Right lobe of liver (tissue), 6 donors: ENCODE measurements around the gene ZNF791. TPM values are rescaled to one million over a fixed set of nuclear protein-coding genes. Genes with fewer than 3 reads are reported as not detected.

Experiments used
- ATAC-seq, 4 donors: fragments of 200-7000 bp; cut with Tn5 transposase; one replicate each; pipeline ENCODE4 v1.9.1; 2020; ENCODE audit warnings: mild to moderate bottlenecking in 4 of 4, moderate library complexity in 4 of 4
- DNase-seq, 3 donors: peaks; one replicate each; pipeline ENCODE4 v3.0.0-alpha.2; 2020
- H3K27ac ChIP-seq, 3 donors: fragments of 200-600 bp; one replicate each; pipeline ENCODE4 v1.8.0; 2022
- H3K27me3 ChIP-seq, 2 donors: fragments of 200-600 bp; one replicate each; pipeline ENCODE4 v1.8.0; 2022
- H3K36me3 ChIP-seq, 4 donors: fragments of 200-600 bp; sonication (generic) in 1 of 4; one replicate each; pipeline versions ENCODE4 v1.5.1 to v1.8.0; 2017 to 2022; ENCODE audit warnings: control low read depth in 1 of 4
- H3K4me1 ChIP-seq, 4 donors: fragments of 200-600 bp; sonication (generic) in 1 of 4; one replicate each; pipeline versions ENCODE4 v1.5.1 to v1.8.0; 2017 to 2022; ENCODE audit warnings: control low read depth in 1 of 4
- H3K4me3 ChIP-seq, 3 donors: fragments of 200-600 bp; one replicate each; pipeline ENCODE4 v1.8.0; 2022
- H3K9me3 ChIP-seq, 4 donors: fragments of 200-600 bp; sonication (generic) in 1 of 4; one replicate each; pipeline versions ENCODE4 v1.5.1 to v1.8.0; 2017 to 2022; ENCODE audit warnings: control low read depth in 1 of 4
- POLR2A ChIP-seq: fragments of 450-650 bp; IDR thresholded peaks from one replicate; pipeline ENCODE4 v1.6.1; 2017; ENCODE audit warnings: antibody characterized with exemption, mild to moderate bottlenecking
- WGBS: methylation state at CpG from one replicate; pipeline ENCODE4 v1.1.6; 2018; ENCODE audit warnings: low coverage, low lambda C conversion rate; ENCODE audit not compliant: insufficient coverage; ENCODE audit errors: missing lambda C conversion rate; 5-methylcytosine and 5-hydroxymethylcytosine counted together
- intact Hi-C, 2 donors: fragments of 100-400 bp; cut with DNase I; formaldehyde crosslinking; loops; one replicate each; pipeline versions ENCODE4 v1.11.2 to v1.14.1; 2022
- total RNA-seq, 6 experiments: library from RNA; depleted of rRNA in 2 of 6; stranded (reverse); fragments of >200 nt in 2 of 6; fragmentation: NEBNext Ultra II Directional in 3 of 6; extraction: Animal tissue kit (Norgen Biotek cat#: 25700) in 3 of 6; gene quantifications; one replicate each; pipeline versions ENCODE4 v1.1.0 to v1.2.4, GENCODE V29; 2016 to 2023
- TF ChIP-seq, protein P1 (sequence below), 4 donors: fragments of 200-600 bp in 3 of 4; fragments of 450-650 bp in 1 of 4; IDR thresholded peaks; one replicate each; pipeline versions ENCODE4 v1.5.1 to v1.8.0; 2016 to 2022; ENCODE audit warnings: antibody characterized with exemption in 4 of 4, mild to moderate bottlenecking in 2 of 4
- donor health status: DM: no; HTN: yes; CAD: no.
- donor health status: DM: no; HTN: no; CAD: no.
- donor health status: DM: no; HTN: no; CAD: no.
- donor health status: DM: no; HTN: yes; CAD: no.
- donor health status: DM: no; HTN: yes; CAD: no.

The ZNF791 gene
- total RNA-seq, 6 experiments from 2014 or later = 5.5 to 10.7 (median 7.8) TPM

DNA sequence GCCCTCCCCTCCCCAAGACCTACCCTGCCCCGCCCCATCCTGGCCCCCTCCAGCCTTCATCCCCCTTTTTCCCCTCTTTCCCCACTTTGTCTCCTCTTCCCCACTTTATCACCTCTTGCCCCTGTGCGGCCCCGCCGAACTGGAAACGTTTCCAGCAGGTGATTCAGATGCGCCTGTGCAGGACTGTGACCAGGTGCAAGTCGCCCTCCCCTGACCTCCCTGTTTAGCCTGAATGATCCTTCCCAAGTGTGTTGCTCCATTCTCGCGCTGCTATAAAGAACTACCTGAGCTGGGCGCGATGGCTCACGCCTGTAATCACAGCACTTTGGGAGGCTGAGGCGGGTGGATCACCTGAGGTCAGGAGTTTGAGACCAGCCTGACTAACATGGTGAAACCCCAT, 25.9 kb downstream of the ZNF791 start:
- no peaks in the 10 kb centered on the region for H3K27me3 ChIP-seq
- WGBS = 92% methylated on average over 13 of the region's 13 CpGs
- no peak for ATAC-seq
- H3K4me3 ChIP-seq = no peak overlapping the region
- peak in 1 of 3 donors; percentile 39 for DNase-seq
- no peaks in the 10 kb centered on the region for H3K36me3 ChIP-seq
- H3K27ac ChIP-seq = no peak overlapping the region
- TF ChIP-seq, protein P1, sequence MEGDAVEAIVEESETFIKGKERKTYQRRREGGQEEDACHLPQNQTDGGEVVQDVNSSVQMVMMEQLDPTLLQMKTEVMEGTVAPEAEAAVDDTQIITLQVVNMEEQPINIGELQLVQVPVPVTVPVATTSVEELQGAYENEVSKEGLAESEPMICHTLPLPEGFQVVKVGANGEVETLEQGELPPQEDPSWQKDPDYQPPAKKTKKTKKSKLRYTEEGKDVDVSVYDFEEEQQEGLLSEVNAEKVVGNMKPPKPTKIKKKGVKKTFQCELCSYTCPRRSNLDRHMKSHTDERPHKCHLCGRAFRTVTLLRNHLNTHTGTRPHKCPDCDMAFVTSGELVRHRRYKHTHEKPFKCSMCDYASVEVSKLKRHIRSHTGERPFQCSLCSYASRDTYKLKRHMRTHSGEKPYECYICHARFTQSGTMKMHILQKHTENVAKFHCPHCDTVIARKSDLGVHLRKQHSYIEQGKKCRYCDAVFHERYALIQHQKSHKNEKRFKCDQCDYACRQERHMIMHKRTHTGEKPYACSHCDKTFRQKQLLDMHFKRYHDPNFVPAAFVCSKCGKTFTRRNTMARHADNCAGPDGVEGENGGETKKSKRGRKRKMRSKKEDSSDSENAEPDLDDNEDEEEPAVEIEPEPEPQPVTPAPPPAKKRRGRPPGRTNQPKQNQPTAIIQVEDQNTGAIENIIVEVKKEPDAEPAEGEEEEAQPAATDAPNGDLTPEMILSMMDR (IDR thresholded peaks at IDR 0.05) = no peak
- no peak for TF ChIP-seq POLR2A
- intact Hi-C loops = no loop called here
- peaks cover 0 to 6% (median 0%) of the 10 kb centered on the region in 4 donors for H3K4me1 ChIP-seq
- no peaks in the 10 kb centered on the region for H3K9me3 ChIP-seq

DNA sequence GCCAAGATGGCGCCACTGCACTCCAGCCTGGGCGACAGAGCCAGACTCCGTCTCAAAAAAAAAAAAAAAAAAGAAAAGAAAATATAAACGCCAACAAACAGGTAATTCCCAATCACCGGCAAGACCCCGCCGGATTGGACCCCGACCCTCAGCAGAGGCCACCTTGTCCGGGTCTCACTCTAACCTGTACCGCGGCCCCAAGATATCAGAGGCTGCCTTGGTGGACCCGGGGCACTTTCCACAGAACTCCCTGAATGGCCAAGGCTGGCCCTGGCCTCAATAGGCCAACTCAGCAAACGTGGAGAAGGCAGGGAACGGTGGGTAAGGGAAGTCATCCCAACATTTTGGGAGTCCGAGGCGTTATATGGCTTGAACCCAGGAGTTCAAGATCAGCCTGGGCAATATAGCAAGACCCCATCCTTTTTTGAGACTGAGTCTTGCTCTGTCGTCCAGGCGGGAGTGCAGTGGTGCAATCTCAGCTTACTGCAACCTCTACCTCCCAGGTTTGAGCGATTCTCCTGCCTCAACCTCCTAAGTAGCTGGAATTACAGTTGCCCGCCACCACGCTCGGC, 28.0 kb downstream of the ZNF791 start:
- DNase-seq = peak in 1 of 3 donors; percentile 44
- H3K9me3 ChIP-seq = no peaks in the 10 kb centered on the region
- H3K4me3 ChIP-seq = no peak overlapping the region
- H3K4me1 ChIP-seq = peaks cover 0 to 6% (median 0%) of the 10 kb centered on the region in 4 donors
- intact Hi-C loops = no loop called here
- no peaks in the 10 kb centered on the region for H3K27me3 ChIP-seq
- TF ChIP-seq, protein P1 (IDR thresholded peaks at IDR 0.05) = no peak
- TF ChIP-seq POLR2A = no peak
- WGBS = 90% methylated on average over 11 of the region's 22 CpGs
- ATAC-seq = no peak
- H3K36me3 ChIP-seq = no peaks in the 10 kb centered on the region
- no peak overlapping the region for H3K27ac ChIP-seq

DNA sequence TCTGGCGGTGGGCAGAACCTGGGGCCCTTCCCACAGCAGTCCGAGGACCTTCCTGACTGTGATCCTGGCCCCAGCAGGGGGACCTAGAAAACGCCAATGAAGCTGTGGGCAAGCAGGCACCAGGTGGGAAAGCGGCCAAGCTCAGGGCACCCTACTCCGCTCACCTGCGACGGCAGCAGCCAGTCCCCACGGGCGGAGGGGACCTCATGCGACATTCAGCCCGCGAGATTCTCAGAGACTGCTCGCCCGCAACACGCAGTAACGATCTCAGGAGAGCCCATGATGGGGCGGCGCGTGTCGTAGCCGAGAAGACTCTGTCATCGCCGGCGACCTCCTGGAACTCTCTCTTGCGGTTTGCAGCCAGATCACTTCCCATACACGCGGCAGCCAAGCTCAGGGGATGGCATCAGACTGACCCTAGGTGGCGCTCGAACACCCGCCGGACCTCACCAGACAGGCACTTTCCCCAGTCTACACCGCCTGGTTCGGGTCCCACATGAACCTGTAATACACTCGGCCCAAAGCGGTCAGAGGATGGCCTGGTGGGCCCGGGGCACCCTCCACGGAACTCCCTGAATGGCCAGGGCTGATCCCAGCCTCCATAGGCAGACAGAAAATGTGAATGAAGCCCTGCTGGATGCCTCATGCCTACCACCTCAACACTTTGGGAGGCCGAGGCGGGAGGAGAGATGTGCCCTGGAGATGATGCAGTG, 29.3 kb downstream of the ZNF791 start:
- H3K27me3 ChIP-seq = no peaks in the 10 kb centered on the region
- no peak overlapping the region for H3K27ac ChIP-seq
- intact Hi-C loops = no loop called here
- no peaks in the 10 kb centered on the region for H3K9me3 ChIP-seq
- DNase-seq (peak; percentile 76 to 87 (median 84)), ATAC-seq (peak; percentile 91 to 98 (median 96))
- 12% methylated on average over 14 of the region's 39 CpGs for WGBS
- TF ChIP-seq, protein P1 (IDR thresholded peaks at IDR 0.05) = peak; percentile 51 to 77 (median 75)
- no peak for TF ChIP-seq POLR2A
- H3K36me3 ChIP-seq = no peaks in the 10 kb centered on the region
- H3K4me3 ChIP-seq = peak overlapping the region in 1 of 3 donors; percentile 20
- peaks cover 0 to 6% (median 0%) of the 10 kb centered on the region in 4 donors for H3K4me1 ChIP-seq

GRCh38 chr19:12641456-12641855, 30.7 kb downstream of the ZNF791 start:
- TF ChIP-seq POLR2A = no peak
- TF ChIP-seq, protein P1 (IDR thresholded peaks at IDR 0.05) = no peak
- Histone ChIP-seq H3K4me3 (no peak overlapping the region), H3K27ac (no peak overlapping the region), H3K36me3 (no peaks in the 10 kb centered on the region), H3K27me3 (no peaks in the 10 kb centered on the region), H3K9me3 (no peaks in the 10 kb centered on the region), H3K4me1 (peaks cover 0 to 6% (median 0%) of the 10 kb centered on the region in 4 donors)
- intact Hi-C loops = no loop called here
- peak in 1 of 3 donors; percentile 25 for DNase-seq
- 64% methylated on average over 8 of the region's 13 CpGs for WGBS
- ATAC-seq = no peak
